M059J (cell line): Measurements from ENCODE around the gene CSTB. TPM values are rescaled to one million over a fixed set of nuclear protein-coding genes. Genes with fewer than 3 reads are reported as not detected.

Source experiments
- DNase-seq: peaks from one replicate; pipeline ENCODE4 v3.0.0-alpha.2; 2012; ENCODE audit warnings: low read depth
- total RNA-seq: library from RNA; depleted of rRNA; stranded (reverse); fragments of >200 nt; shearing (Covaris generic); gene quantifications from 2 replicates; pipeline ENCODE4 v1.2.3, GENCODE V29; 2014

Gene CSTB
- total RNA-seq, 1 experiment from 2014 or later, result 29.6 TPM

DNA sequence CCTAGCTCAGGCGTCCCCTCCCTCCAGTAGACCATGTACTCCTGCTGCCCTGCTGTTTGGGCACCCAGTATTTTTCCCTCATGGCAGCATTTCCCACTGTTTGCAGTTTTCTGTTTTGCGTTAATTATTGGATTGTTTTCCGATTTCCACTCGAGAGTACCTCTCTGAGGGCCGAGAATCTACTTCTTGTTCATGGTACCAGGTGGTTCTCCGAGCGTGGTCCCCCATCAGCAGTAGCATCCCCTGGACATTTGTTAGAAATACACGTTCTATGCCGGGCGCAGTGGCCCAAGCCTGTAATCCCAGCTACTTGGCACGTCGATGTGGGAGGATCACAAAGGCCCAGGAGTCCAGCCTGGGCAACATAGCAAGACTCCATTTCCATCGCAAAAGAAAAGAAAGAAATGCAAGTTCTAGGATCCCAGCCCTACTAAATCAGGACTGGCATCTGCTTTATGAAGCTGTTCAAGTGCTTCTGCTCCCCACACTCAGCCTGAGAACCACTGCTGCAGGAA lies 14.0 kb upstream of the CSTB start:
- no peak for DNase-seq

DNA sequence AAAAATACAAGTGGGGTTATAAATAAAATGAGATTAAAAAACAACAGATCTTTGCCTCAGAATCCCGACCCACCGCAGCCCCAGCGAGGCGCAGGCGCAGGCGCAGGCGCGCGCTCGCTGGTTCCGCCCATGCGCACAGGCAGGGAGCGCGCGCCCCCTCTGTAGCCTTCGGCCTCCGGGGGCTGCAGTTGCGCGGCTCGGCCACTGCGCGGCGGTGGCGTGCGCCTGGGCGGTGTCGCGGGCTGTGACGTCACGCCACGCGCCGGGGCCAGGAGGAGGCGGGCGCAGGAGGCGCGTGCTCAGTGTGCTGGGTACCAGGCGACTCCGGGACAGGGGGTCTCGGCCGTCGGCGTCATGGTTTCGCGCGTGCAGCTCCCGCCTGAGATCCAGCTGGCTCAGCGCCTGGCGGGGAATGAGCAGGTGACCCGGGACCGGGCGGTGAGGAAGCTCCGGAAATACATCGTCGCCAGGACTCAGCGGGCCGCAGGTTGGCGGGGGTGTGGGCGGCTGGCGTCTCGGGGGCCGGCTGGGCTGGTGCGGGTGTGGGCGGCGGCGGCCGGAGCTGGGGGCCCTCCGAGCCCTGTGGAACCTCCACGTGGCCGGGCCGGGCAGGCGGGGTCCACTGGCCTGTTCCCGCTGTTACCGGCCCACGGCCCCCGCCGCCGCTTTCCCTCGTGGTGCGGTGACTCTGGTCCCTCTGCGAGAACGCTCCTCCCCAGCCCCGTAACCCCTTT lies 13.3 kb upstream of the CSTB start, which contains the start of gene RRP1:
Gene RRP1 (plus strand): TSS at position 302 of the 734 bp plus-strand sequence. CDS start 53 bp downstream, at position 355.
- DNase-seq, result peak; percentile 86

DNA sequence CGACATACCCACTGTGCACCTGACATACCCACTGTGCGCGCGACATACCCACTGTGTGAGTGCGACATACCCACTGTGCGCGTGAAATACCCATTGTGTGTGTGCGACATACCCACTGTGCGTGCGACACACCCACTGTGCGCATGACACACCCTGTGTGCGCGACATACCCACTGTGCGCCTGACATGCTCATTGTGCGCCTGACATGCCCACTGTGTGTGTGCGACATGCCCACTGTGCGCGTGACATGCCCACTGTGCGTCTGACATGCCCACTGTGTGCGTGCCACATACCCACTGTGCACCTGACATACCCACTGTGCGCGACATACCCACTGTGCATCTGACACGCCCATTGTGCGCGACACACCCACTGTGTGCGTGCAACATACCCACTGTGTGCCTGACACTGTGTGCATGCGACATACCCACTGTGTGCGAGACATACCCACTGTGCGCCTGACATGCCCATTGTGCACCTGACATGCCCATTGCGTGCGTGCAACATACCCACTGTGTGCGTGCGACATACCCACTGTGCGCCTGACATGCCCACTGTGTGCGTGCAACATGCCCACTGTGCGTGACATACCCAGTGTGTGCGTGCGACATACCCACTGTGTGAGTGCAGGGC lies 10.8 kb upstream of the CSTB start:
- DNase-seq, result no peak

DNA sequence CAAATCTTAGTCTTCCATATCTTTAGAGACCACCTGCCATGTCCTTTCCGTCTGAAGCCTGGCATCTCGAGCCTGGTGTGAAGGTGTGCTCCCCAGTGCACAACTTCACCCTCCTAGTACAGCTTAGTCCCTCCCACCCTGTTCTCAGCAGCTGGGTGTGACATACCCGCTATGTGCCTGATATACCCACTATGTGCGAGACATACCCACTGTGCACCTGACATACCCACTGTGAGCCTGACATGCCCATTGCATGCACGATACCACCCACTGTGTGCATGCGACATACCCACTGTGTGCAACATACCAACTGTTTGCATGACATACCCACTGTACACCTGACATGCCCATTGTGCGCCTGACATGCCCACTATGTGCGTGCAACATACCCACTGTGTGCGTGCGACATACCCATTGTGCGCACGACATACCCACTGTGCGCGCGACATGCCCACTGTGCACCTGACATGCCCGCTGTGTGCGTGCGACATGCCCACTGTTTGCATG lies 10.2 kb upstream of the CSTB start:
- no peak for DNase-seq

DNA sequence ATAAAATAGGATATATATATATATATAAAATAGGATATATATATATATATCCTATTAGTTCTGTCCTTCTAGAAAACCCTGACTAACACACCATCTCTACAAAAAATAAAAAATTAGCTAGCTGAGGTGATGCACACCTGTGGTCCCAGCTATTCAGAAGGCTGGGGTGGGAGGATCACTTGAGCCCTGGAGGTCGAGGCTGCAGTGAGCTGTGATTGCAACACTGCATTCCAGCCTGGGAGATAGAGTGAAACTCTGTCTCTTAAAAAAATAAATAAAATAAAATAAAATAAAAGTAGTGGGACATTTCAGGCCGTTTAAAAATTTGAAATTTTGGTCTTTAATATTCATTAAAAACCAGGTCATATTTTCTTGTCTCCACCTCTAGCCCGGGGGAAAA lies 9.0 kb upstream of the CSTB start:
- no peak for DNase-seq

DNA sequence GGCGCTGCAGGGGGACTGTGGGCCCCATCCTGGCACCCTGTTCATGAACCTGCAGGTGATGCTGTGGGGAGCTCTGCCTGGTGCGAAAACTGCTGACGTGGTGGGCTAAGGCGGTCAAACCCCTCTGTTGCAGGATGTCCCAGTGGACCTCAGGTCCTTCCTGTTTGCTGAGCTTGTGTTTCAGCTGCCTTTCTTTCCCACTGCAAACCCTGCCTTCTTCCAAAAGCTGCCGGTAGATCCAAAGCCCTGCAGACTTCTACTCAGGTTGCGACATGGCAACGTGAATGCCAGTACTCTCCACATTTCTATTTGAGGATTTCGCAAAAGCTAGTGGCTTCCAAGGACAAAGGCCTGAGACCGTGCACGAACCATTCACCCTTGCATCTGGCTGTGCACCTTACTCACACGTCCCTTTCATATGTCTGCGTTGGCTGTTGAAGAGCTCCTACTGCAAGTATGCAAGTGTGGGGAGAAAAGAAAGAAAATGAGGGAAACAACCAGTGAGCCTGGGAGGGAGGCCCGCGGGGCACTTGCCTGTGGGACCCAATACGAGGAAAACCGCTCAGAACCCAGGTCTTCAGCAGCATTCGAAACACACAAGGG lies 7.1 kb upstream of the CSTB start:
- DNase-seq, result no peak

DNA sequence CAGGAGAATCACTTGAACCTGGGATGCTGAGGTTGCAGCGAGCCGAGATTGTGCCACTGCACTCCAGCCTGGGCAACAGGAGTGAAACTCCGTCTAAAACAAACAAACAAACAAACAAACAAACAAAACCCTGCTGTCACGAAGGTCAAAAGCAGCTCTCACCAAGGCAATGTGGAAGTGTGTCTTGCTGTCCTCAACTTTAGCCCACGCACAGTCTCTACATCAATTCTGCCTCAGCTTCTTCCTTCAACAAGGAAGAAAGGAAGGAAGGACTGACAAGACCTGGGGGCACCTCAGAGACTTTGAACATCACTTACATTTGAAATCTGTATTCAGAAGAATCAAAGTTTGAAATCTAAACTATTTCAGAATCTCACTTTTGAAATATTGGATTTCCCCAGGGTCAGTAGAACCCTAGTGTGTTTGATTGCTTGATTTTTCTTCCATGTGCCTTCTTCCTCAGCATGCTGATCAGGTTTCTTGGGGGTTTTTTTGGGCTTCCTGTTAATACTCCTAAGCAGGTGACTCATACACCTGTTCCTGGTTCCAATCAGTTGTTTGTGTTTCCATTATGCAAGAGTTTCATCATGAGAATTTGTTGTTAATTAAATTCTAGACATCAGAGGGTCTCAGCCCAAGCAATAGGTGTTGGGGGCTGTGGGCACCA lies 6.5 kb upstream of the CSTB start:
- DNase-seq, result no peak

DNA sequence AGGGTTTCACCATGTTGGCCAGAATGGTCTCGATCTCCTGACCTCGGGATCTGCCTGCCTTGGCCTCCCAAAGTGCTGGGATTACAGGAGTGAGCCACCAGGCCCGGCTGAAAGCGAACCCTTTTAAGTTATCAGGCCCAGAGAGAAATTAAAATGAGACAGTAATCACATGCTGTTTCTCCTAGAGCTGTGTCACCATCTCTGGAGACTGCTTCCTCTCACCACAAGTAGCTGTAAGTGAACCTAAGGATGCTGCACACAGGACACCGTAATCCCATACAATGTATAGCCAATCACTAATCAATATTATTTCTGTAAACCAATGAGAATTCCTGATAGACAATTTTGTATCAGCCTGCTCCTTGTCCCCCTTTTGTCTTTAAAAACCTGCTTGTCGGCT lies 5.7 kb upstream of the CSTB start:
- no peak for DNase-seq

DNA sequence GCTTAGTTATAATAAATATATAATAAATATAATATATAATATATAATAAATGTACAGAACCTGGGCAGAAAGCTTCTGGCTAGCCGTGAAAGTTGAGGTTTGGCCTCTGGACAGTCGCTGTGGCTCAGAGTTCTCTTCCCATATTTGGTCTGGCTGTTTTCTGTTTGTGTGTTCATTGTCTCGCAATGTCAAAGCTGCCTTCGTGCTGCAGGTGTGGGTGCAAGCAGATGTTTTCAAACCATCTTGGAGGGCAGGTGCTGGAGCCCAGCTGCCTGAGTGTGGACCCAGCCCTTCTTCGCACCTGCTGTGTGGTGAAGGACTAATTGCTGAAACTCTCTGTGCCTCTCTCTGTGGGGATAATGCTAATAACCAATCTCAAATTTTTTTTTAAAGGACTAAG lies 3.6 kb upstream of the CSTB start:
- no peak for DNase-seq

DNA sequence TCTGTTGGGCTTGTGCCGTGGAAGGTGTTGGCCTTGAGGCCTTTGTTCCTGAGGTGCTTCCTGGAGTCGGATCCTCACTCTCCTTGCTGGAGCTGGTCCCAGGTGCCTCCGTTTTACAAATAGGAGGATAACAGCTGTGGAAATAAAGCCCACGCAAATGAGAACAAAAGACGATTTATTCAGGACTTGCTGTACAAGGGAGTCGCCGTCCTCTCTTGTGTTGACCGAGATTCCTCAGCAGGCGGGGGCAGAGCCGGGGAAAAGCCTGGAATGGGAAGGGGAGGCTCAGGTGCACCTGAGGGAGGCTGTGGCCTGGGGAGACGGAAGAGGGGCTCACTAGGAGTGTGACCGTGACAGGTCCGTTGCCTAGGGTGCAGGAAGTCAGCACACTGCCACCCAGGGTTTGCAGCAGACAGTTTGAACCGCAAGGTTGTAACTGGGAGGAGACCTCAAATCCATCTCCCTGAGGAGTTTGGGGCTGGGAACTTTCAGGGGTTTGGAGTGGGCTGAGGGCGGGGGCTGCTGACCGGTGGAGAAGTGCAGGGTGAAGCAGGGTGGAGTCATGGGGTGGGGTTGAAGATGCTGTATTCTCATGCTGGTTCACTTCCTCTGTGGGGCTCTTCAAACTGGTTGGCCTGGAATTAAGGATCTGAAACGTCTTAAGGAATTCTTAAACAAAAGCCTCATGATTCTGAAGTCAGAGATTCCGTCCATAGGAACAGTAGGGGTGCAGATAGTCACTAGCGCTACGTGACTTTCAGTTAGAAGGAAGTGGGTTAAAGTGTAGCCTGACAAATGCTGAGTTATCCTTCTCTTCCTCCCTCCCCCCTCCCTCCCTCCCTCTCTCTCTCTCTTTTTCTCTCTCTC lies 2.6 kb upstream of the CSTB start:
- no peak for DNase-seq

DNA sequence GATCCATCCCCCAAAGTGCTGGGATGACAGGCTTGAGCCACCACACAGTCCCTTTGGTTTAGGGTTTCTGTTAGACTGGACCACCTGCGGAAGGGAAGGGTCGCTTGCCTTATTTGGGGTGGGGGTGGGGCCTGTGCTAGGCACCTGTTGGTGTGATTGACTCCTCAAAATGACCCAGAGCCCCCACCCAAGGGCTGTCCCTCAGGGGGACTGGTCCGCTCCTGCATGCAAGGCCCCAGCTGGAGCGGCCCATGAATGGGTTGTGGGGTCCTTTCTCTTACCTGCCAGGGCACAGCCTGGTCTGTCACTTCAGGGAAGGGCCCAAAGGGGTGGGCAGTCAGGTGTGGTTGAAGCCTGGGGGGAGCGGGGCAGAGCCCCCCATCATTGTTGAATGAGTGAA lies 1.8 kb upstream of the CSTB start:
- no peak for DNase-seq

DNA sequence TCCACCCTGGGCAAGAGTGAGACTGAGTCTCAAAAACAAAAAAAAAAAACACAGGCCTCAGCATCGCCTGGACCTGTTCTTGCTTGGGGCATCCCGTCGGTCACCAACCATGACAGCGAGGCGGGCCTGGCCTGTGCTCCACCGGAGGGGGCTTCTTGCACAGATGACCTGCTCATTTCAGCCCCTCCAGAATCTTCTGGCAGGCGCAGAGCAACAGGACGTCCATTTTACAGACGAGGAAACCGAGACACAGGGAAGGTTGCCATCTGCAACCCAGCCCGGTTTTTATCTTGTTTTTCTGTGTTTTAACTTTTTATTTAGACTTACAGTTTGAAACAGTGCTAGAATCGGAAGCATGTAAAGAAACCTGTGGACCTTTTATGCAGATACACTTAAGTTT lies 918 bp downstream of the CSTB start:
- no peak for DNase-seq

DNA sequence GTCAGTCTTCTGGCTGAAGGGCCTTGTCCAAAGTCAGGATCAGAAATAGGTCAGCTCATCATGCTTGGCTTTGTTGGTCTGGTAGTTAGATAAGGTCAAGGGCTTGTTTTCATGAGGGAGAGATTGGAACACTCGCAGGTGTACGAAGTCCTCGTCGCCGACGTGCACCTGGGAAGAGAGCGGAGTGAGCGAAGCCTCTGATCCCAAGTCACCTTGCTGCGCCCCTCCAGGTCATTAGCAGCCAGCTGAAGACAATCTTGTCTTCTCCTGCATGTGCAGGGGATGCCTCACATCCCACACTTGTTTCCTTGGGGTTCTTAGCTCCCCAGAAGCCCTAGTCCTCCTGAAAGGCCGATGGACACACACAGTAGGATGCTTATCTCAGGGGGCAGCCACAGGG lies 1.9 kb downstream of the CSTB start:
- DNase-seq, result no peak

DNA sequence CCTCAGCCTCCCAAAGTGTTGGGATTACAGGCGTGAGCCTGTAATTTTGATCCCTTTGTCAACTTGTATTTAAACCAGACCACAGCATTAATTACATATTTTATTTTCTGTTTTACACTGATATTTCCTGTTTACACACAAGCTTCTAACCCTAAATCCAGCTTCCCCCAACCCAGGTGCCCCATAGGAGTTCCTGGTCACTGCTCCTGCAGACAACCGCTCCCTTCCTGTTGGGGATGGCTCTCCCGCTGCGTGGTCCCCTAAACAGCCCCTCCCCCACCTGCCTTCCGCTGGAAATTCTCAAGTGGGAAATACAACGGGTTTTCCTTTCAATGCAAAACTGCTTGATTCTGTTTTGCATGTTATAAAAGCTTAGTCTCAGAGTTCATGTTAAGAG lies 3.7 kb downstream of the CSTB start:
- DNase-seq, result no peak

DNA sequence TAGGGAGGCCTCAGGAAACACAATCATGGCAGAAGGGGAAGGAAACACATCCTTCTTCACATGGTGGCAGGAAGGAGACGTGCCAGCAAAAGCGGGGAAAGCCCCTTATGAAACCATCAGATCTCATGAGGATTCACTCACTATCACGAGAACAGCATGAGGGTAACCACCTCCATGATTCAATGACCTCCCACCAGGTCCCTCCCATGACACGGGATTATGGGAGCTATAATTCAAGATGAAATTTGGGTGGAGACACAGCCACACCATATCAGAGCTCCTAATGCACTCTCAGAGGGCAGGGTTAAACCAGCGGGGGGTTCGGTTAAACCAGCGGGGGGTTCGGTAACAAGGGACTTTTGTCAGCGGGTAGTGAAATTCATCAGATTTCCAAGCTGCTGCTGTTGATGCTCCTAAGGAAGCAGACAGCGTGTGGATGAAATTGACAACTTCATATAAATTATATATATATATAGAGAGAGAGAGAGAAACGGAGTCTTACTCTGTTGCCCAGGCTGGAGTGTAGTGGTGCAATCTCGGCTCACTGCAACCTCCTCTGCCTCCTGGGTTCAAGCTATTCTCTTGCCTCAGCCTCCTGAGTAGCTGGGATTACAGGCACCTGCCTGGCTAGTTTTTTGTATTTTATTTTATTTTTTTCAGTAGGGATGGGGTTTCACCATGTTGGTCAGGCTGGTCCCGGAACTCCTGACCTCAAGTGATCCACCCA lies 4.2 kb downstream of the CSTB start:
- no peak for DNase-seq

DNA sequence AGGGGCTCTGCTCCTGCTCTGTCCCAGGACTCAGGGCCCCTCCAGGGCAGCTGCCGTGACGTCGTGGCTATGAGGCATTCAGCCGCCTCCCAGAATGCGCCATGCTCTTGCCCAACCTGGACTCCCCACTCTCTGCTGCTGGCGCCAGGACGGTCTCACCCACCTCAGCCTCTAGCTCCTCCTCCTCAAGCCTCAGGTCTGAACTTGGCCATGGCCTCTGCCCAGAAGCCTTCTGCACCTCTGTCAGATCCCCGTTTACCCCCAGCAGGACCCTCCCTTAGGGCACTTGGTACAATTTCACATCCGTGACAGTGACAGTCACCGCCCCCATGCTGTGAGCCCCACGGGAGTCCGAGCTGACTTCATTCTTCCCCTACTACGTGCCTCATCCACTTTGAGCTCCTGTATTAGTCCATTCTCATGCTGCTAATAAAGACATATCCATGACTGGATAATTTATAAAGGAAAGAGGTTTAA lies 4.9 kb downstream of the CSTB start:
- DNase-seq, result no peak

DNA sequence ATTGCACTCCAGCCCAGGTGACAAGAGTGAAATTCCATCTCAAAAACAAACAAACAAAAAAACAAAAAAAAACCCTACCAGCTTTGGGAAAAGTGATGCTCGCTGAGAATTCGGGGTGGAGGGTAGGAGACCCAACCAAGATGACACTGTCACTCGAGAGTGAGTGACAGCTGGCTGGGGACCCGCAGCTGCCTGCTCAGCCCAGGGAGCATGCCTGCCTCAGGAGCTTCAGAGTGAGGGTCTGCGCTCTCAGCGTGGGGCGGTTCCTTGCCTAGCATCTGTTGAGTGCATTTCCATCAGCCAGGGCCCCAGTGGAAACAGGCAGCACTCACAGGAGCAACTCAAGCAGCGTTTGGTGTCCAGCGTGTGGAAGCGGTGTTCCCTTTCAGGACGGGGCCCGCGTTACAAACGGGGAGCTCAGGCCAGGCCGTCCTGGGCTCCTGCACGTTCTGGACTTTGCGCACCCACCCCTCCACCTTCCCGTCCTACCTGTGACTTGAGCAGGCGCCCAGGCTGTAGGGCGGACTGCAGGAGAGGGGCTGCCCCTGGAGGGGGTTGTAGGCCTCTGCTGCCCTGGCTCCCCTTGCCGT lies 5.9 kb downstream of the CSTB start:
- DNase-seq, result no peak

DNA sequence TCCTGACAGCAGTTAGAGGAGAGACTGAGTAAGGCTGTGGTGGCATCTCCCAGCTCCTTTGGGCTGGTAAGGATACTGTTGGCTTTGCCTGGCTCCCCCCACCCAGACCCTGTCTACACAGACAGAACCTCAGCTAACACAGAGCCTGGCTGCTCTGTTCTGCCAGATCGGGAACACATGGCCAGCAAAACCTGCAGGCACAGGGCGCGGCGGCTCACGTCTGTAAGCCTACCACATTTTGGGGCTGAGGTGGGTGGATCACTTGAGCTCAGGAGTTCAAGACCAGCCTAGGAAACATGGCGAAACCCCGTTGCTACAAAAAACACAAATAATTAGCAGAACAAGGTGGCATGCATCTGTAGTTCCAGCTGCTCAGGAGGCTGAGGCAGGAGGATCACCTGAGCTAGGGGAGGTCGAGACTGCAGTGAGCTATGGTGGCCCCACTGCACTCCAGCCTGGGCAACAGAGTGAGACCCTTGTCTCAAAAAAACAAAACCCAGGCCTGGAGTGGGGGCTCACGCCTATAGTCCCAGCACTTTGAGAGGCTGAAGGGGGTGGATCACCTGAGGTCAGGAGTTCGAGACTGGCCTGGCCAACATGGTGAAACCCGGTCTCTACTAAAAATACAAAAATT lies 6.7 kb downstream of the CSTB start:
- no peak for DNase-seq

DNA sequence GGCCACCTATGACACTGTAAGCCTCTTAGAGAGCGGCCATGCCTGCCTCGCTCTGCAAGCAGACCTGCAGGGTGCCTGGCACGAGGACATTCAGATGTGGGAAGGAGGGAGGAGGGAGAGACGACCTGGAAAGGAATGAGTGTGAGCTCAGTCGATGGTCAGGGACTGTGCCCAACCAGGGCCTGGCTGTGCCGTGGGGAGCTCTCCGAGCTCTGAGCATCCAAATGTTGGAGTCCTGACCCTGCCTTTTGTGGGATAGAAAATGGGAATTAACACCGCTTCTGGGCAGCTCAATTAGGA lies 7.3 kb downstream of the CSTB start:
- DNase-seq, result no peak
